HG02759 (cell line): ENCODE results near the gene ZDHHC8.

Experiments
- ATAC-seq: cut with Tn5 transposase; IDR thresholded peaks from one replicate; pipeline ENCODE4 v1.9.1; 2021; ENCODE audit warnings: mild to moderate bottlenecking, moderate library complexity; ENCODE audit not compliant: unreplicated experiment

The ZDHHC8 gene

DNA sequence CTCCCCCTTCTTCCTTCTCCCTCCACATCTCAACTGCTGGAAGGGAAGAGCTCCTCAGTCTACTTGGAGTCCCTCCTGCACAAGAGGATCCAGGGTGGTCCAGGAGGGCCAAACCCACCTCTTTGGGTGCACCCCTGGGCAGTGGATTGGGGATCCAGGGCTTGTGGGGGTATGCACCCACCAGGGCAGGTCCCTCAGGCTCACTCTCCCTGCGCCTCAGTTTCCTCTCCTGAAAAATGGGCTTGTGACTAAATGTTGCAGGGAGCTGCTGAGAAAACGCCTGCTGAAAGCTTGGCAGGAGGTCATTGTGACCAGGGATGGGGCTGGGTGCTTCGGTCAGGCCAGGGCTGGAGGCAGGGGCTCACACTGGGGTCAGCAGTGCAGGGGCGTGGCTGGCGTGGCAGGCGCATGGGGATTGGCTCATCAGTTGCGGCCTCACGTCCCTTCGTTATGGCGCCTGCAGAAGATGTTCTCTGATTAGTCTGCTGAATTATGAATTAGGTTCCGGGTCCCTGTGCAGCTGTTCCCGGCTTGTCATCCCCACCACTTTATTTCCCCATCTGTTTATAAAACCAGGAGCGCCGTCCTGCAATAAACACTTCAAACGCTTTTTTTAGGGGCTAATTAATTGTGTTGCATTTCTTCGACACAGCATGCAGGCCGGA, 44.9 kb downstream of the ZDHHC8 start:
- no peak for ATAC-seq

DNA sequence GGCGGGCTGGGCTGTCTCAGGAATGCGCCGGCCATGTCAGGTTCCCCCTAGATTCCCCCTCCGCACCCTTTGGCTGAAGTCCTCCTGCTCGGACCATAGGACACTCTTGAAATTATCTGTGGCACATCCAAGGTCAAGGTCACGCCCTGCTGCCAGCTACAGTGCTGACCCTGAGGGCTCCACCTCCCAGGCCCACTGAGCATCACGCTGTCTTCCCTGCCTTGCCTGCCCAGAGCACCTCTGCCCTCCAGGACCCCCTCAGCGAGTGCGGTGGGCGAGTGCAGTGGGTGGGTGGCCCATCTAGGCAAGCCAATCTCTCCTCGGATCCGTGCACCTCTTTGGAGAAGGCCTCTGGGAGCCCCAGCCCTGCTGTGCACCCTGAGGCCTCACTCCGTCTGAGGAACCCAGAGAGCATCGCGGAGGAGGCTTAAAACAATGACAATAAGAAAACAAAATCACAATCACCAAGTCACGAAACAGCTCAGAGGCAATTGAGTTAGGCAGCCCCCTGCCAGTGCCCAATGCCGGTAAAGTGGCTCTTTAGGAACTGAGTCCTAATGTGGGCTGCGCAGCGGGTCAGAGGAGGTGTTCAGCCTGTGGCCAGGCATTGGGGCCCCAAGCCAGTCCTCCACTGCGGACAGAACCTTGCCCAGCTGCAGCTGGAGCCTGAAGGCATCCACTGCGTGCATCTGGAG, 45.8 kb downstream of the ZDHHC8 start:
- ATAC-seq: no peak

DNA sequence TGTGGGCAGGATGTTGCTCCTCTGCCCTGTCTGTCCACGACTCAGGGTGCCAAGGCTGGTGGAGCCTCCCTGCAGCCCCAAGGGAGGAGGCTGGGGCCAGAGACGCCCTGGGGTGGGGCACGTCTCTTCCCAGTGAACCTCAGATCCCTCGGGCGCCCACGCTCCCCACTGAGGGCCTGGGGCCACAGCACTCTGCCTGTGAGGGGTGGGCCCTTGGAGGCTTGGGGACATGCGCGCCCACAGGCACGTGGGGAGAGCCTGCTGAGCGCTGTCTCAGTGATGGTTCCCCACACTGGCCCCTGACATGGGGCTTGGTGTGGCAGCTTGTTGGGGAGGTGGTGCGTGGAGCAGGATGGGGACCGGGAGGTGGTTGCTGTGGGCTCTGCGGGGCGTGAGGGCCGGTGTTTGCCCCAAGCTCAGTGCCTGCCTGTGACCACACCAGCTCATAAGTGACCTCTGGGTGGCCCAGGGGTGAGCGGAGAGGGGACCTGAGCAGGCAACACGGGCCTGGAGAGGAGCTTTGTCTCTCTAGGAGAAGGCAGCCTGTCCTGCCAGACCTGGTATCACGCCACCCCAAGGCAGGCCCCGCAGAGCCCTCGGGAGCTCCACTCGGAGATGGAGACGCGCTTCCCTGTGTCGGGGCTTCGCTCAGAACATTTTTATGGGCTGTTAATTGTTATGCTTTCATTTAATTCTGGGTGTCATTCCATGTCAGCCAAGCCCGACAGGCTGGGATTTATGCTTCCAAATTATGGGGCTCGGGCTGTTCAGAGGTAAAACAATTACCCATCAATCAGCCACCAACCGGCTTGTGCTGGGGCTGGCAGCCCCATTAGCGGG, 46.7 kb downstream of the ZDHHC8 start:
- no peak for ATAC-seq

DNA sequence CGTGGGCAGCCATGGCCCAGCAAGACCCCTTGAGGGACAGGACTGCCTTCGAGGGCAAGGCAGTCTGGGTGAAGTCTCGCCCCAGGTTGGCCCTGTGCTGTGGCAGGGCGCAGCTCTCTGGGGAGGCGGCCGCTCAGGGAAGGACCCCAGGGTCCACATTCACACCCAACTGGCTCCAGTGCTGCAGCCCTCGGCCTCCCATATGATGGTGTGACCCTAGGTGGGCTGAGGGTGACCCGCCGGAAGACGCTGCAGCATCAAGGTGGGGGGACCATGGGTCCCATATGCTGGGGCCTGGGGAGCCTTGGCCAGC, 47.3 kb downstream of the ZDHHC8 start:
- ATAC-seq: no peak

DNA sequence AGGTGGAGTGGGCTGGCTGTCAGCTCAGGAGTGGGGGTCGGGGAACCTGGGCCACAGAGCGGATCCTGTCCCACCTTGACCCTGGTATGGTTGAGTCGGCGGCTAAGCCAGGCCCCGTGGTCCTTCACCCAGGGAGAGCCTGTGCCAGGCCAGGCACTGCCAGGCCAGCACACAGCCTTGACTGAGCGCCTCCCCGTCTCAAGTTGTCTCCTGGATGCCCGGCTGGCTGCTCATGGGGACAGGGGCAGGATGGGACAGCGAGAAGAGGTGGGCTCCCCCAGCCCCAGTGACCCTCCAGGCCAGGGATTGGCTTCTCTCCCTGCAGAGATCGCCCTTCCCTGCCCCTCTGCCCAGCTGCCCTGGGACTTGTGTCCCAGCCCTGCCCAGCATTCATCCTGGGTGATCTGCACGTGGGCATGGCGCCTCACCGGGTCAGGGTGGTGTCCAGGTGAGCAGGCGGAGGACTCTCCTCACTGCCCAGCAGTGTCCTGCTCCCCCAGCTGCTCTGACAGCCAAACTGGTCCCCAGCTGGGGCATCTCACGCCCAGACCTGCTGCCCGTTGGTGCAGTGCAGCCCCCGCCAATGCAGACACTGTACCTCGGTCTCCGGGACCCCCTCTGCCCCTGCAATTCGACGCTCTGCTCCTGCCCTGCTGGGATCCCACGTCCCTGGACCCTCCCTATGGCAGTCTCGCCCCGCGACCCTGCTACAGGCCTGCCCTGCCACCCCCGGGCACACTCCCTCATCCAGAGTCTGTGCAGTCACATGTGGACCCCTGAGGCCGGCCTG, 48.0 kb downstream of the ZDHHC8 start:
- ATAC-seq: no peak

DNA sequence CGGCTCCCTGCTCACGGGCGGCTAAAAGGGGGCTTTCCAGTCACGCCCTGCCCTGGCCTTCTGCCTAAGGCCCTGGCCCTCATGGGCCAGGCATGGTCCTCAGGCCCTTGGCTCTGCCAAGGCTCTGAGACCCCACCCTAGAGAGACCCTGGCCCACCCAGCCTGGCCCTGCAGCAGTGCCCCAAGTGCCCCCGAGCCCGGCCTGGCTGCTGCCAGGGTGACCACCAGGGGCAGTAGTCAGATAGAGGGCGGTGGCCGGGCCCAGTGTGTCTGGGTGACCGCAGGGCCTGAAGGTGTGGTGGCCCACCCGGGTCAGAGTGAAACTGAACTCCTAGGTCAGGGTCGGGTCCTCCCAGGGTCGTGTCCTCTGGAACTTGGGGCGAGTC, 48.6 kb downstream of the ZDHHC8 start:
- ATAC-seq: no peak

DNA sequence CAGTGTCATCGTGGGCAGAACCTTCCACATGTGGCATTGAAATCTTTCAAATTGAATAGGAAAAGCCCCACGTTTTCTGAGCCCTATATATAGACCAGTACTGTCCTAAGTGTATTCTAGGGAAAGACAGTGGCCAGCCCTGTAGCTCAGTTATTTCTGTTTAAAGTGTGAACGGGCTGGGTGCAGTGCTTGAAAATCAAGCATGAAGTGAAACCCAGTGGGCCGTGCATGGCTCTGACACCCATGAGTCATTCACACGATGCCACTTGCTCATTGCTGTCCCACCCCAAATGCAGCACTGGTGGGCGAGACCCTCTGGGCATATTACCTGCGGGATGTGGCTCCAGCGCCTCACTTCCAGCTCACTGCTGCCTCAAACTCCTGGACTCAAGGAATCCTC, 49.0 kb downstream of the ZDHHC8 start:
- ATAC-seq: no peak

DNA sequence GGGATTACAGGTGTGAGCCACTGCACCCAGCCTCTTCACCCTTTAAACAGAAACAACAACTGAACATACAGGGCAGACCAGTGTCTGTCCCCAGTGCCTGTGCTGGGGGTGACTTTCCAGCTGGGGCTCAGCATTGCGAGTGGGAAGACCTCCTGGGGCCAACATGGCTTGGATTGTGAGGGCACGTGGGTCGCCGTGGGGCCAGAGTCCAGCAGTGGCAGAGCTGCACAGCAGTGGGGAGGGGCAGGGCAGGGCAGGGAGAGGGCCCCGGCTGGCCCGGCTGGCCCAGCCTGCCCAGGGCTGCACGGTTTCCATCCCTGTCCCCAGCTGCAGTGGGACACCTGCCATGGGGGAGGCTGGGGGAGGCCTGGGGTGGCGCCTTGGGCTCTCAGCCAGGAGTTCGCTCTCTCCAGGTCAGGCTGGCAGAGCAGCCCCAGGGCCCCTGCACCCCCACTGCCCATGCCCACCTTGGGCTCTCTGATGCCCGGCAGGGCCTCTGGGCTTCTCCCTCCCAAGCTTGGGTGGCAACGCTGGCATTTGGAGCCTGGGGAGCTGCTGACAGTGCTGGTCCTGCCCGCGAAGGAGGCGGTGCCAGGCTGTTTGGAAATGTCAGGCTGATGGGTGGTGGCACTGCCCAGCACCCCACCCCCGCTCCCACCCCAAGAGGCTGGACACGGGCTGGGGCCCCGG, 49.7 kb downstream of the ZDHHC8 start:
- no peak for ATAC-seq

DNA sequence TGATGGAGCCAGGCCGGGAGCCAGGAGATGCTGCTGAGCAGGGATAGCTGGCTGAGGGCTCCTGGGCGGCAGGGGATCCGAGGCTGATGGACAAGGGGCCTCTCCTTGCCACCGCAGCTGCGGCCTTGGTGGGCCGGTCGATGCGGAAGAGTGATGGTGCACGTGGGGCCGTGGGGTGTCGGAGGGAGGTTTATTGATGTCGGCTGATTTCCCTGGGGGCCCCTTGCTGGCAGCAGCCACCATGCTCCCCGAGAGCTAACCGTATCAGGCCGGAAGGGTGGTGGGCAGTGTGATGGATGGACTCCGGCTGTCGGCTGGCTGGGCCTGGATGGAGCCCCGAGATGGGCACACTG, 50.3 kb downstream of the ZDHHC8 start:
- ATAC-seq: no peak

DNA sequence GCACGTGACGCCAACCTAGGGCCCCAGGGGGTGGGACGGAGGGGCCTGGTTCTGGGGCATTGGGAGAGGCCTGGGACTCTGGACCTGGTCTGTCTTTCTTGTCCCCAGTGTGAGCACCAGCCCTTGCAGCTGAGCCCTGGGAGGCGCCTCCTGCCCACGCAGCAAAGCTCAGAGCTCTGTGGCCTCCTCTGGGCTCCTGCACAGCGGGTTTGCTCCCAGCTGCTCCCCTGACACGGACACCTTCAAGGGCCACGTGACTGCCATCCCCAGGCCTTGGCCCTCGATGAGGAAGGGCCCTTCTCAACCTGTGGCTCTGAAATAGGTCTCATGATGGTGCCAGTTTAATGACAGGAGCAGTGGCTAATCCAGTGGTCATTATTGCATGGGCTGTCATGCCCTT, 50.8 kb downstream of the ZDHHC8 start:
- no peak for ATAC-seq

DNA sequence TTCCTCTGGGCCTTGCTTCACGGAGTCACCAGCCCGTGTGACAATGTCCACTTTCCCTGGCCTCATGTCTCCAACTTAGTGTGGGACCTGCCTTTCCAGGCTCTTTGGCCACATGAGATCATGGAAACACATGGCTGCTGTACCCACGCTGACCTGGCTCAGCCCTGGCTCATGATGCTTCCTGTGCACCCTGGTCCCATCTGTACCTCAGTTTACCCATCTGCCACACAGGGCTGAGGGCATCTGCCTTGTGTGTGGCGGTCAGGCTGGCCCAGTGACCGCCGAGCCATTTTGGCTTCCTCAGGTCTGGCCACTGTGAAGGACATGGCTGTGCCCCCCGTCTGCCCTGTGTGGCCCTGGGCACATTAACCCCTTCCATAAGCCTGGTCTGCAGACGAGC, 51.5 kb downstream of the ZDHHC8 start:
- no peak for ATAC-seq

DNA sequence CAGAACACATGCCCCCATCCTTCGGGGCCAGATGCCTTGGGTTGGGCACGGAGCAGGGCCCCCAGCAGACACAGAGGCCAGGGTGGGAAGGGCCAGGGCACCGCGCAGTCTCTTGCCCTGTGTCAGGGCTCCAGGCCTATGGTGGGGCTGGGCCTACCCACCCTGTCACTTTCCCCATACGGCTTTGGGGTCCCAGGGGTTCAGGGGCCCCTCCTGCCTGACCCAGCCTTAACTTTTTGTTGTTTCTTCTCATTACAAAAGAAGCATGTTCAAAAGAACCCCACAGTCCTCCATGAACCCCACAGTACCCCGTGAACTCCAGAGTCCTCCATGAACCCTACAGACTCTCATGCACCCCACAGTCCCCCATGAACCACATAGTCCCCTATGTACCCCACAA, 52.2 kb downstream of the ZDHHC8 start:
- ATAC-seq: no peak

DNA sequence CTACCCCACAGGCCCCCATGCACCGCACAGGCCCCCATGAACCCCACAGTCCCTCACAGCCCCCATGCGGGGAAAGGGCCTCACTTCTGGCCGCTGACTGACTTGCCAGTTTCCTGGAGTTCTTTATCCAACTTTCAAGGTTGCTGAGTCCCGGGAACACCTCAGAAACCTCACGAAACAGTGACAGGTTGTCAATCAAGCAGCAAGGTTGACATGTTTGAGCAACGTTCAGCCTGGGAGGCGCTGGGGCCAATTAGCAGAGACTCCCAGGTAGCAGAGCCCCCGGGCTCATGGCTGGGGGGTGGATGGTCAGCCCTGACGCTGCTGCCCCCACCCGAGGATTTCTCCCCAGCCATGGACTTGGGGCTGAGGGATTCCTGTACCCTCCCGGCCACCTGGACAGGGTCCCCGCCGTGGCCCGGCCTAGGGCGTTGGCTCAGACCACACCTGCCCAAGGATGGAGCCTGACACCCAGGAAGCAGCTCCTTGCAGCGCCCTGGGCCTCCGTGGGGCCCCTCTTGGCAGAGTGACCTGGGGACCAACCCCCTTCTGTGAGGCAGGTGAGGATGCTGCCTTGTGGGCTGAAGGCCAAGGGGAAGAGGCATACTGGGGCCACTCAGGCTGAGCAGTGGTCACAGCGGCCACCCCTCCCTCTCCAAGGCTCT, 53.0 kb downstream of the ZDHHC8 start:
- ATAC-seq: no peak

DNA sequence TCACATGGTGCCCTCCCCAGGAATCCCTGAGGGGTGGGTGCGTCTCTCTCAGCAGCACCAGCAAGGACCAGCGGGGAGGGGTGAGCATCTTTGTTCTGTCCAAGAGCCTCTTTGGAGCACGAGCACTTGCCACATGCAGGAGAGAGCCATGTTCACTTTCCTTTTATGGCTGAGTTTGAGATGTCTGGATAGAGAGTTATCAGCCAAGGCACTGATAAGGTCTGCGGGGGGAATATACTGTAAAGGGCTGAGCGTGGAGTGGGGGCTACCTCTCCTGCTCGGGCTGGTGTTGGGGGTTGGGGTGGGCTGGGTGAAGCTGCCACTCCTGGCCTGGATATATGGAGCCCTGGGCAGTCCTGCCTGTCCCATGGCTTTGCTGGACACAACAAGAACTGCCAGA, 54.1 kb downstream of the ZDHHC8 start:
- ATAC-seq: no peak

DNA sequence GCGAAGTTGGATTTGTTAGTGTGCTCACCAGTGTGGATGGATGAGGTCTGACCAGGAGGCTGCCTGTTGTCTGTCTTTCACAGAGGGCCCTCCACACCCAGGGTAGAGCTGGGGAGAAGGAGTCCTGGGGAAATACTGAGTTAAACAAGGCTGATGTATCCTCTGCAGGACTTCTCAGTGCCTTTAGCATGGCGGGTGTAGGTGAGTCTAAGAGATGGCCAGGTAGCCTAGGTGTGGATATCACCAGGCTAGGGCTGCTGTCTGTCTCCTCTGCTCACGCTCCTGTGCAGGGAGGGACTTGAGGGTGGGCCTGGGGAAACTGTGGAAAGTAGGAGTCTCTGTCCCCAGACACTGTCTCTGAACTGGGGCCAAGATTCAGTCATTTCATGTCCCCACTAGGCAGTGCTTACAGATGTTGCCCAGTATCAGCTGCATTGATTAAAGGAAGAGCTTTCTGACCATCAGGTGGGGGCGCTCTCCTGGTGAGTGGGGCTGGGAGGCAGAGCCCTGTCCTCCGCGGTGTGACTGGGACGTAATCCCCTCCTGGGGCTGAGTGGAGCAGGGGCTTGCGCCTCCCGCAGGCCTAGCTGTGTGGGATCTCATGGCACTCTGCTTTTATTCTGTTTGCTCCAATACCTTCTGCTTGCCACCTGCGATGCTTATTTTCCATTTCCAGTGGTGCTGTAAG, 54.7 kb downstream of the ZDHHC8 start:
- no peak for ATAC-seq

DNA sequence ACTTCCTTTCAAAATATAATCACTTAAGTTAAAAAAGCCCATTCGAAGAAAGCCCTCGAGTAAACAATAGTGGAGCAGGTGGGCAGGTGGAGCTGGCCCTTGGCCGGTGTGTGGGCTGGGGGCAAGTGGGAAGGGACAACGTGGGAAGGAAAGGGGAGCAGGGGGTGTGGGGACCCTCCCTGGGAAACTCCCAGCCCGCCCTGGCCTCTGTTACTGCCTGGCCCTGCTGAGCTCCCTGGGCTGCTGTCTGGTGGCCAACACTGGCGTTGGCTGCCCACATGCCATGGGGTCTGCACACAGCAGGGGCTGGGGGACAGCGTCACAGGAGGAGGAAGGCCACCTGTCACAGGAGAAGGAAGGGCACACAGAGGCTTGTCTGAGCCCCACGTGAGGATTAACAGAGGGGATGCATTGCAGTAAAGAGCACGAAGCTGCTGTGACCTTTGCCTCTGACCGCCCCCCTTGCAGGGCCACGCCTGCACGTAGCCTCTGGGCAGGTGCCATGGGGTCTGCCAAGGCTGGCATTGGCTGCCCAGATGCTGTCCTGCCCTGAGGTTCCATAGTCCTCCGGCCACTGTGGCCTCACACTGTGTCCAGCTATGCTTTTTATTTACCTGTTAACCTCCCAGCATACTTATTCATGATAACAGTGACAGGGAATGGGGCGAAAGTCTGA, 55.4 kb downstream of the ZDHHC8 start:
- no peak for ATAC-seq

DNA sequence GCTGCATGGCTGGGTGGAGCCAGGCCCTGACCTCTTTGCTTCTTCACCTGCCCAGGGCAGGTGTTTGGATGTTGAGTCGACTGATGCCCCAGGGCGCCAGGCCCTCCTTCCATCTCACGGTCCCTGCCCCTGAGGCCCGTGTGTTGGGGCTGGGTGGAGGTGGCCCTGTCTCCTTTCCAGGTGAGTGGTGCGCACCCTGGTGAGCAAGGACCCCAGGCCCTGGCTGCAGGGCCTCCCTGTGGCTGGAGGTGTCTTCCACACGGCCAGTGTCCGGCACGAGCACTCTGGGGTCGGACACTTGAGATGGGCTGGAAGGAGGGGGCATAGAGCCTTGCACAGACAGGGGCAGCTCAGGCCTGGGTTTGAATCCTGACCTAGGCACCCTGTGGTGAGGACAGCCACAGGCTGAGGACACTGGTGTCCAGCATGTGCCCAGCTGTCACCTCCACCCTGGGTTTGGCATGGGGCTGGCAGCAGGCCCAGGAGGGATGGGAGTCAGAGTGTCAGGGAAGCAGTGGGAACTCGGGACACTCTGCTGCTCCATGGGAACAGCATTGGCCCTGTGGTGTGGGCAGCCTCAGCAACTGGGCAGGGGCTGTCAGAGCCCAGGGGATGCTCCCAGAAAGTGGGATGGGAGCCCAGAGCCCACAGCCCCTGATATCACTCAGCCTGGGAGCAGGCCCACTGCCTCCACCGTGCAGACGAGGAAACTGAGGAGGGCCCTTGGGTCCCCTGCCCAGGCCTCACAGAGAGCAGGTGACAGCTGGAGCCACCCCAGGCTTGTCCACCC, 56.4 kb downstream of the ZDHHC8 start:
- no peak for ATAC-seq

DNA sequence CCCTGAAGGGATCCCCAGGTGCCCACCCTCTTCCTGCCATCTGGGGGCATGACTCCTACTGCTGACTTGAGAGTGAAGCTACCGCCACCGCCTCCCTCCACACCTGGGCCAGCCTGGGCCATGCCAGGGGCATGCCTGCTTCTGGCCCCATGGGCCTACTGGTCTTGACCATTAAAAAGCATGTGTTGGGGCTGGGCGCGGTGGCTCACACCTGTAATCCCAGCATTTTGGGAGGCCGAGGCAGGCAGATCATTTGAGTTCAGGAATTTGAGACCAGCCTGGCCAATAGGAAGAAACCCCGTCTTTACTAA, 56.9 kb downstream of the ZDHHC8 start:
- no peak for ATAC-seq
